GM19463 (cell line): ENCODE results near the gene PPP1R16B.

ENCODE experiments used
- ATAC-seq: cut with Tn5 transposase; IDR thresholded peaks from one replicate; pipeline ENCODE4 v1.9.1; 2021; ENCODE audit warnings: mild to moderate bottlenecking, moderate library complexity; ENCODE audit not compliant: unreplicated experiment

PPP1R16B gene

DNA sequence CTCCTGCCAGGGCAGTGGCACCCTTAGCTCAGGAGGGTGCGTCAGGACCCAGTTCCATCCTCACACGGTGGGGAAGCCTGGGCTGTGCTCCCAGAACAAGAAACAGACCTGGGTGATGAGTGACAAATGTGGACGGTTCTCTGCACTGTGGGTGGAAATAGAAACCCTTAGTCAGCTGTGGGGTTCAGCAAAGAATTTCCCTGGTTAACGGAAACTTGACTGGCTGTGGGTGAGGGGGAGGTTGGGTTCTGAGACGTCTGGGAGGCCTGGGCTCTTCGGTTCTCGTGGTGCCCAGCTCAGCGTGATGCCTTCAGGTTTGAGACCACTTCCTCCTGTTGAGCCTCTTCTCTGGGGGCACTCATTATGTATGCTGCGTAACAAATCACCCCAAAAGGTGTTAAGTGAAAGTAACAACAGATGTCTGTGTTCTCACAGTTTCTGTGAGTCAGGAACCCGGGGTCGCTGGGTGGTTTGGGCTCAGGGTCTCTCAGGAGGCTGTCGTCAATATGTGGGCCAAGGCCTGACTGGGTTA lies 67.6 kb downstream of the PPP1R16B start:
- ATAC-seq: peak; percentile 59

DNA sequence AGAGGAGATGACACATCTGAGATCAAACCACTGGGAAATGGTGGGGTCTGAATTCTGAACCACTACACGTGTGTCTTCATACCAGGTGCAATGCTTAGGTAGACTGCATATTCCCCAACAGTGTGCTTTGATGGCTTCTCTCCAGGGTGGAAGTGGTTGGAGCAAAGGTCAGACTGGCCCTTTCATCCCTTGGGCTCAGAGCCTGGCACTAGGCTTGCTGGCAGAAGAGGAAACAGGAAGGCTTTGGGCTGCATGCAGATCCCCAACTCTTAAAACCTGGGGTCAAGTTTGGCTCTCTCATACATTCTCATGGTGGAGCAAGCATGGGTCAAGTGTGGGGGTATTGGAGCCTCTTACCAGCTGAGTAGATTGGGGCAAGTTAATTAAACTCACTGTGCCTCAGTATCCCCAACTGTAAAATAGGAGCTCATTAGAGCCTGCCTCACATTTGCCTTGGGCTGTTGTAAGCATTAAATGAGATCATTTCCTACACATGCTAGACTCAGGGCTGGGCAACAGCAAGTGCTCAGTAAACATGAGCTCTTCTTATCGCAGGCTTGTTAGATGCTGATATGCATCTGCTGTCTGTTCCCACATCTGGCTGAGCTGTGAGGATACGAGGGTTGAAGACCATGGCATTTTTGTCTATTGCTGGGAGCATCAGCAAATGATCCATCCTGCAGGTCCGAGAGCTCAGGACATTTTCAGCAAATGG lies 69.1 kb downstream of the PPP1R16B start:
- no peak for ATAC-seq

DNA sequence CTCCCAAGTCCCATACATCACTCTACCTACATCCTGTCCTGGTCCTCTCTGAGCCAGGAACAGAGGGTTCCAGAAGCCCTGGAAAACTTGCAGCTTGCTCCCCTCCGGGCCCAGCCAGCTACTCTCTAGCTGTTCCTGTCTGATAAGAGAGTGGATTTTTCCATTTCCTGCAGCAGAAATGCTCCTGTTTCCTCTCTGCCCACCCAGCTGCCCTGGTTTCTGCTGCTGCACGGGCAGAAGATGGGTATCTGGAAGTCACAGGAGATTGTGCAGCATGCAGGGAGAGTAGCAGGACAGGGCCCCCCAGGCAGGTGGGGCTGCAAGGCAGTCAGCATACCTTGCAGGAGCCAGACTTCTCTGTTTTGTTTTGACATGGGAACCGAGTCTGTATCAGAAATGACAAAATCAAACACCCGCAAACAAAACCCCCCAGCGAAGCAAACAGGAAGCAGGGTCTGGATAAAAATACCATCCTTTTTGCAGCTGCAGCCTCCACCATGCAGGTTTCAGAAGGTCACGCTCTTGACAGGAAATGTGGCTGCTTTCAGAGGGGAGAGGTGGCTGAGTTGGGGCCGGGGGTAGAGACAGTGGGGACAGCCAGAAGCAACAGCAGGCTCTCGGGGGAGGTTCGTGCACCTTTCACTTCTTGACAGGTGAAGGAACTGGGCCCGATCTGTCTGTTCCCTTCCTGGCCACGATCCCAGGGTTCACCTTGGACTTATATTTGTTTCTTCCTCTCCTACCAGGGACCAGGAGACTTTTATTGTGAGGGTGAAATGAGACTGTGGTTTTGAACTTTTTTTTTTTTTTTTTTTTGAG lies 69.9 kb downstream of the PPP1R16B start:
- ATAC-seq: peak; percentile 40

DNA sequence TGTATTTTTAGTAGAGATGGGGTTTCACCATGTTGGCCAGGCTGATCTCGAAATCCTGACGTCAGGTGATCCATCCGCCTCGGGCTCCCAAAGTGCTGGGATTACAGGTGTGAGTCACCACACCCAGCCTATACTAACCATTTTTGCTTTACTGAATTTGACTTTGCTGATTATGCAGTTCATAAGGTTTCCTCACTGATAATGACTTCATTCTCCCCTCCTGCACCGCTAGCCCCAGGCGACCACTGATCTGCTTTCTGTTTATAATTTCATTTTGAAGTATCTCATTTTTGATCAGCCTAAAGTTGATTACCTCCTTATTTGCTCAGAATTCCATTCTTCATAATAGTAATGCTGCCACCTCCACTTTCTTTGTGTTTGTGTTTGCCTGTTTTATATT lies 72.0 kb downstream of the PPP1R16B start:
- no peak for ATAC-seq

DNA sequence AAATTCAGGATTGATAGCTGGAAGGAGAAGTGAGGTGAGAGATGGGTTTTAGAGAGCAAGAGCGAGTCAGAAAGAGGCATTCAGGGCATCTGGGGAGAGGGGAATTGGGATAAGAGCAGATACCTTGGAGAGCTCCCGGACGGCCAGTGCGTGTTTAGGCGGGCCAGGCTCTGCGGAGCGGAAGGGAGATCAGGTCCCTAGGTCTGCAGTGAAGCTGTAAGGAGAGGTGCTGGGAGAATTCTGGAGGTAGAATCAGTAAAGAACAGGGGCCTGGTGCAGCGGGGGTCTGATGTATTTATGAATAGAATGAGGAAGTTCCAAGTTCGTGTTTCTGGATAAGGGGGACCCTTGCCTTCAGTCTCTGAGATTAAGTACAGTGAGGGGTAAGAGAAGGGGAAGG lies 73.4 kb downstream of the PPP1R16B start:
- no peak for ATAC-seq

DNA sequence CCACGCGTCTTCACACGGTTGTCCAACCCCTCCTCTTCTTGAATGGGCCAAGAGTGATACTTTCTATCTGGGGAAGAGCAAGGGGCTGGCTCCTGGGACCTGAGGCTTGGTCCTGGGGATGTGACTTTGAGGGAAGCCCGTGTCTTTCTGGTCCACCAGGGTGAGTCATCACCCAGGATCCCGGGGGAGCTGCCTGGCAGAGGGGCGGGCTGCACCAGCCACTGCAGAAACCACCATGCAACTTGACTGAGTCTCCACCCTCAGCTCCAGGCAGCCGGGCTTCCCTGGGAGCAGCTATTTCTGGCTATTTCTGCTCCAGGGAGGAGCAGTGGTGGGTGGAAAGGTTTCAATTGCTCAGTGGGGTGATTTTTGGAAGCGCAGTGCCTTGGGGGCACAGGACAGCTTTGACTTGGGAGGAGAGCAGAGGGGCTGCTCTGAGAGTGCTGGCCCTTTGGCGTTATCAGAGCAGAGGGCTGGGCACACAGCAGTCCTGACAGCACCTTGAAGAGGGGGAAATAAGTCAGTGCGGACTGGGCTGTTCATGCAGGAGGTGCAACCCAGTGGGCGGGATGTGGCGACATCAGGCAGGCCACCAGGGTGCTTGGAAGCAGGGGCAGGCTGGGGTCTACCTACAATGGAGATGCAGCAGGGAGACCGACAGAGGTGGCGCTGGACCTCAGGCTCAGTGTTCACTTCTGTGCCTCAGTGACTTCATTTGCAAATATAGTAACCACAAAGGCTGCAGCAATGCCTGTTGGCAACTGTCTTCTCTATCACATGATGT lies 75.6 kb downstream of the PPP1R16B start:
- ATAC-seq: no peak

DNA sequence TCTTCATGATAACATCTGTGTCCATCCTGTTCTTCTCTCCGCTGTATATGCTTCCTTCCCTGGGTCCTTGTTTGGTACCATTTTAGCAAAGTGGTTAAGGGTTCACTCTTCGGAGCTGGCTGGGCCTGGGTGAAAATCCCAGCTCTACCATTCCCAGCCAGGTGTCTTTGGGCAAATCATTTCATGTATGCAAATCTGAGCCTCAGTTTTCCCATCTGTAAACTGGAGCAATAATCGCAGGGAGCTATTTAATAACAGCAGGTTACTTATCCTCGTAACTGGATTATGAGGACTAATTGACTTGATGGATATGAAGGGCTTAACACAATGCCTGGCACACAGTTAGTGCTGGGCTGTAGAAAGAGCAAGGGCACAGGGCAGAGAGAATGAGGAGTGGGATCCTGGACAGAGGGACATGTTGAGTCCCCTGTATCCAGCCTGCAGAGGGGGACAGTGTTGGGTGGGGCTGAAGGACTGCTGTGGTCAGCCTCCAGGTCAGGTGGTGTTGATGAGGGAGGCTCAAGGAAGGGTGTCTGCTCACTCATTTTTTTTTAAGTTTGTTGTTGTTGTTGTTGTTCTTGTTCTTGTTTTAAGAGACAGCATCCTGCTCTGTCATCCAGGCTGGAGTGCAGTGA lies 76.4 kb downstream of the PPP1R16B start:
- no peak for ATAC-seq

DNA sequence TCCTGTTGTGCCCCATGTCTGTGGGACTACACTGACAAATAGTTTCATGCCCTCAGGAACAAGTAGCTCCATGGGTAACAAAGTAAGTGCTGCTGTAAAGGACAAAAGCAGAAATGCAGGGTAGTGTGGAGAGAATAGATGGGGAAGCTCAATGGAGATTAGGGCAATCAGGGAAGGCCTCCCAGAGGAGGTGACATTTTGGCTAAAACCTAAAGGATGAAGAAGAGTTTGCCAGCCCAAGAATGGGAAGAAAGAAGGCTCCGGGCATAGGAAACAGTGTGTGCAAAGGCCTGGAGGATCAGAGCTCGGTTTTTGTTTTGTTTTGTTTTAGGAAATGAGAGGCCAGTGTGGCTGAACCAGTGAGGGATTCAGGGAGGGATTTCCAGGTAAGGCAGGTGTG lies 77.1 kb downstream of the PPP1R16B start:
- no peak for ATAC-seq

DNA sequence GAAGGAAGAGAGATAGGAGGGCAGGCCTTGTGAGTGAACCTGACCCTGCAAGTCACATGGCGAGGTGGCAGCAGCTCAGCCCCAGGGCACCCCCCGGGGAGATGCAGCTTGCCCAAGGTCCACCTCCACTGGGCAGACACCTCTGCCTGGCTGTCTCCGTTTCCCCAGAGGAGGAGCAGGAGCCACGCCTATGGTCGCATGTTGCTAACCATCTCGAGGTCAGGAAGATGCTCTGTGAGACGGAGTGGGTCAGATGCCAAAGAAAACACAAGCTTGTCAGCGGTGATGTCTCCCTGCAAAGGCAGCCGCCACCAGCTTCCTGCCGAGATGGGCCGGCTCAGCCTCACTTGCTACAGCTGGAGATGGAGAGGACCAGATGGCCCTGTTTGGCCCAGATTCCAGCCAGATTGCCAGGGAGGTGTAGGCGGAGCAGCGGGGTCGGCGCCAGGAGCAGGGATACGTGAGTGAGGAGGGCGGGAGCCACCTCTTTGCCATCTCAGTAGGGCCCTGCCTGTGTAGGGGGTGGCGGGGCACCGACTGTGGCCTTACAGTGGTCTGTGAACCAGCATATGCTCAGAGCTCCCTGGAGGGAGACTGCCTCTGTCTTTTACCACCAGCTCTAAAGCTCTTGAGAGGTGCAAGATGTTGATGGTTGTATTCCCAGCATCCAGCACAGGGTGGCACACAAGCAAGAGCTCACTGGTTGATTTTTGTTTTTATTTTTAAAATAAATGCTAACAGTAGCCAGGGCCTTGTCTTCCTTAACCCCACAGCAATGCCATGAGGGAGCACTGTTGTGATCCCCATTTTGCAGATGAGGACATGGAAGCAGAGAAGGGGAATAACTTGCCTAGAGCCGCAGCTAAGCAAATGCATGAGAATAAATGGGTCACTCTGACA lies 77.8 kb downstream of the PPP1R16B start:
- no peak for ATAC-seq

DNA sequence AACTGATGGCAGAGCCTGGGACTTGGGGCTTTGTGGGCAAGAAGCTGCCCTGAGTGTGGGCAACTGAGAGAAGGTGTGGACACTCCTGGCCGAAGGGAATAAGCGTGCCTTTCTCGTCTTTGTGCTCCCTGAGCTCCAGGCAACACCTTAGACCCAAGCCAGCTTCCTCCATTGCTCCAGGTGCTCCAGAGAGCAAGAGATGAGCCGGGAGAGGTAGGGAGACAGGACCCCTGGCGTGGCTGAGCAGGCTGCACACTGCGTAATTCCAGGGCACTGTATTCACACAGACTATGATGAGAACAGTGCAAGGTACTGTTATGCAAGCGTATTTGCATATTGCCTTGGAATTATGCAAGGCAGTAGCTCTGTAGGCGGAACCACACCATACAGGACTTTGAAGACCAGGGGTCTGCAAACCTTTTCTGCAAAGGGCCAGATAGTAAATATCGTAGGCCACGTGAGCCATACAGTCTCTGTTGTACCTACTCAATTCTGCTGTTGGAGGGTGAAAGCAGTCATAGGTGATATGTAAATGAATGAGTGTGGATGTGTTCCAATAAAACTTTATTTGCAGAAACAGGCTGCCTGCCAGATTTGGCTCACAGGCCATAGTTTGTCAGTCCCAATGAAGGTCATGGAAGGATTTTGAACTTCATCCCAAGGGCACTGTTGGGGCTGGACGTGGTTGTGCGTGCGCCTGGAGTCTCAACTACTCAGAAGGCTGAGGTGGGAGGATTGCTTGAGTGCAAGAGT lies 78.7 kb downstream of the PPP1R16B start:
- ATAC-seq: no peak

DNA sequence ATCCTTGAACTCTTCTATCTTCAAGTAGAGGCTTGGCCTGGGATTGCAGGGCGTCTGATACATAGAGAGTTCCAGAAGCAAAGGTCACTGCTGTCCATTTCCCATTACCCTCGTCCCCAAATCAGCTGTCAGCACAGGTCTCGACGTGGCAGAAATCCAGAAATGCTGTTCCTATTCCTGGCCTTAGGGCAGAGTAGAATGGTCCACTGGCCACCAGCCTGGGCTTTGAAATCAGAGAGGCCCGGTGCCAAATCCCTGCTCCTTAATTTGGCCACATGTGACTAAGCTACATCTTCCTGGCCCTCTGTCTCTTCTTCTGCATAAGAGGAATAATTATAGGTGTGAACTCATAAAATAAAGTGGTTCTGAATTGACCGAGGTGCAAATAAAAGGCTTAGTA lies 79.9 kb downstream of the PPP1R16B start:
- ATAC-seq: no peak

DNA sequence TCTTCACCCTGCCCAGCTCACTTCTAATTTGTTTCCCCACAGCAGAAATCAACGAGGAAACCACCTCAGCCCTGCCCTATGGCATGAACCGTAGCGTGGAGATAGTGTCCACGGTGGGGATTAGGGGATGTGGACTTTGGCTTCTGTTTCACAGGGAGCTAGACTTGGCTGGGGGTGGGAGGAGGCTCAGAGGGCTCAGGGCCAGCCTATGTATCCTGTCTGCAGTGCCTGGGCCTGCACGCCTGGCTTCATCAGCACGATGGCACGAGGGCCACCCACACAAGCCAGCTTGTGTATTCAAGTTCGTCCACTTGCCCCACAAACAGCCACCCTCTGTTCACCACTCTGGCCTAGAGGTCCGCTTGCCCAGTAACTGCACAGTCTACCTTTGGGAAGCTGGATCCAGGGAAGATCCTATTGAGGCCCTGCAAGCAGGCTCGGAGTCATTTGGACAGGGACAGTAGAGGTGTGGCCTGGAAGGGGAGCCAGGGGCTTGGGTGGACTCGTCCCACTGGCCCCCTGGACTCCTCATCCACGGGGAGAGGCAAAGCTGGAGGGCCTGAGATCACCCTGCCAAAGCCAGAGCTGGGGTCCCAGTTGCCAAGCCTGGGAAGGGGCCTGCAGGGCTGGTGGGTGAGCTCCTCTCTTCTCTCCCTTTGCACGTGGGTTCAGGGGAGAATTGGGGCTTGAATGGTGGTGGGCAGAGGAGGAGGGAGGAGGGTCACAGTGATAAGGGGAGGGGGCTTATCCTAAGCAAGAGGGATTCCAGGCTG lies 82.7 kb downstream of the PPP1R16B start:
- ATAC-seq: no peak

DNA sequence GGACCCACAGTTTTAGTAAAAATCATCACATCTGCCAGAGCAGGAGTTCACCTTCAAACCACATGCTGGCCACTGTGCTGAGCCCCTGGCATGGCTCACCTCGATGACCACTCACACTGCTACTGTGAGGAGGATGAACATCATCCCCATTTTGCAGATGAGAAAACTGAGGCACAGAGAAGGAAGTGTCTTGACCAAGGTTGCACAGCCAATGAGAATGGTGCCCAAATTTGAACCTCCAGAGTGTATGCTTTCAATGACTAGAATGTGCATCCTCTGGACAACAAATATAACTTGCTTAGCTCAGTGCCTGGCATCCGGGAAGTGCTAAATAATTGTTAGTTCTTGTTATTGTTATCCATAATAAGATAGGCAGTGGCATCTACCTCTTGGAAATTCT lies 83.6 kb downstream of the PPP1R16B start:
- no peak for ATAC-seq

DNA sequence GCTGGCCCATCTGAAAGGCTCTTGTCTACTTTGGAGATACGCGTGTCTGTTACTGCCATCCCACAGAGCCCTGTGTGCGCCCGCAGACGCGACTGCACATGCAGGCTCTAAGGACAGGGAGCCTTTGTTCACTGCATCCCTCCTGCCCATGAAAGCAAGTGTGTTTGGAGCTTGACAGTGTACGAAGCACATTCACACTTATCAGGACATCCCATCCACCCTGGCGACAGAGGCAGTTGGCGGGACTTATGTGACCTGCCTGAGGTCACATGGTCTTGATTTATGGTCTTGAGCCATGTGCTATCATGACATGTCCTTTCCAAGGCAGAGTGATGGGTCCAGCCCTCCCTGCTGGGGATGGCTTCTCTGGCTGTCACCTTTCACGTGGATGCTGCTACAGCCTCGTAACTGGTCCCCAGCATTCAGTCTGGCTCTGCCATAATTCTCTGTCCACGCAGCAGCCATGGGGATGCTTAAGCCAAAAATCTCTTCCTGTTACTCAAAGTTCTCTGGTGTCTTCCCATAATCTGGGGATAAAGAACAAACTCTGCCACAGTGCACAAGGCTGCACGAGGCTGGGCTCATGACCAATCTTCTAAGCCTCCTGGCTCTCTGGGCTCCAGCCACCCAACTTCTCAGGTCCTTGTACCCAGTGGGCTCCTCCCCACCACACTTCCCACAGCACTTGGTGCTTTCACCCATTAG lies 84.4 kb downstream of the PPP1R16B start:
- no peak for ATAC-seq

DNA sequence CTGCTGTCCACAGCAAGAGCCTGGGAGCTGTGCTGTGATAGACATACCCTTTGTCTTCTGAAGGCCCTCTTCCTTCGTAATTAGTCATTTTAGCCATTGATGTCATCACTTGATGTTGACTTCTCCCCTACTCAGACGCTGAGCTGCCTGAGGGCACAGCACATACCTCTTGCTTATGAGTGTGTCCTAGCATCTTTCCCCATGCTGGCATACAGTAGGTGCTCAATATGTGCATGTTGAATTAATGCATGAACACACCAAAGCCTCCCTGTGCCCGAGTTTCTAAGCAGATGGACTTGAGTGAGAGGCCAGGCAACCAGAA lies 85.0 kb downstream of the PPP1R16B start:
- ATAC-seq: no peak

DNA sequence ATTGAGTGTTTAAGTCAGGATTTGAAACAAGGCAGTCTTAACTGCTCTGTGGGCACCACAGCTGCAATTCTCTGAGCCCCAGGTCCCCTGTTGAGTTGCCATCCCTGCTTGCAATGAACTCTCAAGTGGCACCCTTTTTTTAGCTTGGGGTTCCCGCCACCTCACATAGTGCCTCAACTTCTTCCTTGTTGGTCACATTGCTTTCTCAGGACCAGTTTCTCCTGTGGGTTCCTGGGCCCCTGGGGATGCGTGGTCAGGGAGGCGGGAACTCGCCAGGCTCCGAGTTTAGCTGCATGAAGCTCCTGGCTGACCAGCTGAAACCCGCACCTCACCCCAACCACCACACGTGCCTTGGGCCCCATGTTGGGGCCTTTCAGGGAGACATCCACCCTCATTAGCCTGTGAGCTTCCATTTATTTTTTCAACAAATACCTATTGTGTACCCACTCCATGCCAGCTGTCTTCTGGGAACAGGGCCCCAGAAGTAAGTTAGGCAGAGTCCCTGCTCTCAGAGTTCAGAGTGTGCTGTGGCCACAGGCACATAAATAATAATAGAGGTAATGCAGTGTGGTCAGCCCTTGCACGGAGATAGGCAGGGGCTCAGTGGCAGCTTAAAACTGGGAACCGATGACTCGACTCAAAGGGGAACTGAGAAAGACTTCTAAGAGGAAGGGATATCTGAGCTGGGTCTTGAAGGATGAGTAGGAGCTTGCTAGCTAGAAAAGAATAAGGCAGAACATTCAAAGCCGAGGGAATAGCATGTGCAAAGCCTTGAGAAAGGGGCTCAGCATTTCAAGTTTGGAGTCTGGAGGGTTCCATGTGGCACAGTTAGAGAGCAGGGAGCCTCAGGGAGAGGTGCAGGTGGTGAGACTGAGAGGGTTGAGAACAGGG lies 86.8 kb downstream of the PPP1R16B start:
- peak; percentile 64 for ATAC-seq

DNA sequence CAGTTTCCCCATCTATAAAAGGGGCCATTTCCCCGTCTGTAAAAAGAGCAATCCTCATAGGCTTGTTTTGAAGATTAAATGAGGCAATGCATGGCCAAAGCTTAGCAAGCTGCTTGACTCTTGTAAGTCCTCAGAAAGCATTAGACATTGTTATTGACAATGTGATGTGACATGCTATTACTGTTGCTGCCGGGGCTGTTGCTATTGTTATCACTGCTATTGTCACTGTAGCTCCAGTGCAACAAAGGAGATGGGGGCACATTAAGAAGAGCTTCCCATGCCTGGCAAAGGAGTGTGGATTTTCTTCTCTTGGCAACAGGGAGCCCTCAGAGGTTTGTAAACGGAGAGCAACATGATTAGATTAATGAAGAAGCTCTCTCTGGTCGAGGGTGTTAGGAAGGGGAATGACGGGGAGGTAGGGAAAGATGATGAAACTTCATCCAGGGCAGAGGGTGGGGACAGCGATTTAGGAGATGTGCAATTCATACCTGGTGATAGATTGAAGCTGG lies 87.6 kb downstream of the PPP1R16B start:
- no peak for ATAC-seq
